ENCODE measurements around the gene CYP1A2. TPM values are rescaled to one million over a fixed set of nuclear protein-coding genes. Genes with fewer than 3 reads are reported as not detected.
A peak's percentile ranks its signal among the peaks of the same experiment; 100 is the strongest.

The CYP1A2 gene
- total RNA-seq, 2 experiments from 2014 or later: not detected

- Histone ChIP-seq H2AFZ (ENCODE audit: low read length) (no peak overlapping the region), H3K4me3 (ENCODE audit: low read depth, low read length, poor library complexity, severe bottlenecking) (peak overlapping the region; percentile 97), H3K4me1 (ENCODE audit: insufficient read depth, low read length, poor library complexity, severe bottlenecking) (peaks cover 97% of the 10 kb centered on the region), H3K9me2 (ENCODE audit: insufficient read depth, low read length) (no peaks in the 10 kb centered on the region), H3K79me2 (ENCODE audit: insufficient read depth, low read depth, low read length) (peaks cover 92% of the 10 kb centered on the region), H3K36me3 (ENCODE audit: insufficient read depth, low read length) (peaks cover 81% of the 10 kb centered on the region), H3K9me3 (ENCODE audit: low read length) (no peaks in the 10 kb centered on the region), H3K27ac (ENCODE audit: low read depth, low read length, poor library complexity, severe bottlenecking) (peak overlapping the region; percentile 99), H3K4me2 (ENCODE audit: low read length) (peak overlapping the region; percentile 92), H4K20me1 (ENCODE audit: insufficient read depth, low read length) (peaks cover 34% of the 10 kb centered on the region; the same call in 1 of the 2 replicates)
- TF ChIP-seq CTCF (conservative IDR thresholded peaks at IDR 0.05; ENCODE audit: low read length) (no peak), EZH2phosphoT487 (IDR thresholded peaks at IDR 0.05; ENCODE audit: borderline replicate concordance, low read depth, low read length) (no peak)
- BruUV-seq (replicated peaks): no TSS peak
- intact Hi-C loops (cut with micrococcal nuclease; ENCODE audit: unreplicated experiment): loop anchor here (1.0 kb wide), 1 partner anchor 9 kb away; no protein-coding TSS in a partner anchor
- ChIA-PET CTCF (ENCODE audit: unreplicated experiment) (interaction anchor here (0.9 kb wide), 1 partner anchor 11 kb away, joined by 3 read pairs; no protein-coding TSS in a partner anchor), POLR2A (interaction anchor here (1.0 to 11.8 kb wide), 2 partner anchors 8 to 14 kb away, joined by 3 to 221 read pairs; partner anchors contain the start of gene CSK)
- peak; percentile 75 for DNase-seq (ENCODE audit: low spot score)
Observed at GRCh38 chr15:74790080-74790916, 41.7 kb downstream of the CYP1A2 start.

GRCh38 chr15:74791007-74791406, 42.4 kb downstream of the CYP1A2 start:
- no peaks in the 10 kb centered on the region for H3K9me2 ChIP-seq (ENCODE audit: insufficient read depth, low read length)
- H3K4me1 ChIP-seq (ENCODE audit: insufficient read depth, low read length, poor library complexity, severe bottlenecking): peaks cover 97% of the 10 kb centered on the region
- H3K27ac ChIP-seq (ENCODE audit: low read depth, low read length, poor library complexity, severe bottlenecking): peak overlapping the region; percentile 99
- intact Hi-C loops (cut with micrococcal nuclease; ENCODE audit: unreplicated experiment): no loop called here
- CTCF ChIA-PET (ENCODE audit: unreplicated experiment): no interaction called here
- H3K36me3 ChIP-seq (ENCODE audit: insufficient read depth, low read length): peaks cover 82% of the 10 kb centered on the region
- TSS peak; percentile 7 for BruUV-seq (replicated peaks)
- H3K4me3 ChIP-seq (ENCODE audit: low read depth, low read length, poor library complexity, severe bottlenecking): peak overlapping the region; percentile 97
- H4K20me1 ChIP-seq (ENCODE audit: insufficient read depth, low read length): peaks cover 34% of the 10 kb centered on the region; the same call in 1 of the 2 replicates
- no peak overlapping the region for H2AFZ ChIP-seq (ENCODE audit: low read length)
- no peak for DNase-seq (ENCODE audit: low spot score)
- POLR2A ChIA-PET: interaction anchor here (11.8 kb wide), 1 partner anchor 15 kb away, joined by 221 read pairs; the partner anchor contains the start of gene CSK
- H3K9me3 ChIP-seq (ENCODE audit: low read length): no peaks in the 10 kb centered on the region
- H3K4me2 ChIP-seq (ENCODE audit: low read length): peak overlapping the region; percentile 92
- H3K79me2 ChIP-seq (ENCODE audit: insufficient read depth, low read depth, low read length): peaks cover 92% of the 10 kb centered on the region
- TF ChIP-seq CTCF (conservative IDR thresholded peaks at IDR 0.05; ENCODE audit: low read length) (no peak), EZH2phosphoT487 (IDR thresholded peaks at IDR 0.05; ENCODE audit: borderline replicate concordance, low read depth, low read length) (no peak)

All from OCI-LY7 (cell line).